GM06990 (cell line): ENCODE results near the gene ERC1.

Source experiments
- DNase-seq: peaks from one replicate; pipeline ENCODE4 v3.0.0-alpha.2; 2011; ENCODE audit not compliant: insufficient read length; ENCODE audit errors: extremely low read depth
- H3K27me3 ChIP-seq: replicated peaks from 2 replicates; pipeline ENCODE4 v1.6.0; 2011; ENCODE audit warnings: low read length; ENCODE audit not compliant: control insufficient read depth, insufficient read depth
- H3K36me3 ChIP-seq: 2 replicates; pipeline ENCODE4 v1.5.1; 2011; ENCODE audit warnings: low read length; ENCODE audit not compliant: control insufficient read depth, insufficient read depth
- H3K4me3 ChIP-seq: replicated peaks from 2 replicates; pipeline ENCODE4 v1.5.1; 2011; ENCODE audit warnings: low read depth, mild to moderate bottlenecking, control low read depth, low read length
- CTCF ChIP-seq: IDR thresholded peaks from 2 replicates; pipeline ENCODE4 v1.5.1; 2011; ENCODE audit warnings: low read length, control low read depth, mild to moderate bottlenecking, inconsistent platforms; ENCODE audit not compliant: insufficient read depth, poor library complexity, severe bottlenecking

ERC1 gene

DNA sequence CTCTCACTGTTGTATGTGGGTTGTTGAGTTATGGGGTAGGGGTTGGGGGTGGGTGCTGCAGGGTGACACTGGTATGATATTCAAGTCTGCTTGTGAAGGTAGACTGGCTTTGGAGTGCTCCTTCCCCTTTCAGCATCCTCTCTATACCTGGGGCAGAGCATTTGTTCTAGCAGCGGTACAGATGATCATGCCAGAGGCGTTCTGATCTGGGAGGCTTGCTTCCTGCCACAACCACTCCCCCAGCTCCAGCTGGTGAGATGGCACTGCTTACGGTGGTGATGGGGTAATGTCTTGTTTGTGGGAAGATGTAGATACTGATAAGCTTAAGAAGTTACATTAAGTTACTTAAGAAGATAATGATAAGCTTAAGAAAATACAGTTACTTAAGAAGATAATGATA, 131.8 kb downstream of the ERC1 start:
- Histone ChIP-seq H3K4me3 (no peak overlapping the region), H3K27me3 (no peaks in the 10 kb centered on the region), H3K36me3 (no peaks in the 10 kb centered on the region)
- TF ChIP-seq CTCF: no peak
- no peak for DNase-seq

DNA sequence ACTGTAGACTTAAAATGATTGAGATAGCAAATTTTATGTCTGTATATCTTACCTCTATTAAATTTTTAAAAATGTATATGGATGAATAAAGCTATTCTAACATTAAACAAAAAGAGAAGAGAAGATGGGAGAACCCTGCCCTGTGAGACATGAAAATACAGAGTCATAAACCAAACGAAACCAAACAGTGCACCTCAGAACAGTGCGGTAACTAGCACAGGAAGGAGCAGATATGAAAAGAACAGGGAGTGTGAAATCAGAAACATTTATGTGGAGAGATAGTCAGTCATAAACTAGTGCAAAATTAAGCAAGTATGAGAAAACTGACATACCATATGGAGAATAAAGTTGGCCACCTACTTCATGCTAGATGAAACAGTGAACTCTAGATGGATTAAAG, 135.1 kb downstream of the ERC1 start:
- no peak overlapping the region for H3K4me3 ChIP-seq

GRCh38 chr12:1127021-1127420, 136.0 kb downstream of the ERC1 start:
- Histone ChIP-seq H3K27me3 (no peaks in the 10 kb centered on the region), H3K36me3 (no peaks in the 10 kb centered on the region)

More for the DNA sequence above, 135.1 kb downstream of the ERC1 start:
- Histone ChIP-seq H3K36me3 (no peaks in the 10 kb centered on the region), H3K27me3 (no peaks in the 10 kb centered on the region)
- no peak for DNase-seq
- TF ChIP-seq CTCF: no peak

GRCh38 chr12:1130164-1130563, 139.1 kb downstream of the ERC1 start:
- Histone ChIP-seq H3K36me3 (no peaks in the 10 kb centered on the region), H3K27me3 (no peaks in the 10 kb centered on the region), H3K4me3 (no peak overlapping the region)
- TF ChIP-seq CTCF: no peak
- DNase-seq: no peak

More at GRCh38 chr12:1127021-1127420, 136.0 kb downstream of the ERC1 start:
- H3K4me3 ChIP-seq: no peak overlapping the region
- DNase-seq: no peak
- no peak for TF ChIP-seq CTCF

DNA sequence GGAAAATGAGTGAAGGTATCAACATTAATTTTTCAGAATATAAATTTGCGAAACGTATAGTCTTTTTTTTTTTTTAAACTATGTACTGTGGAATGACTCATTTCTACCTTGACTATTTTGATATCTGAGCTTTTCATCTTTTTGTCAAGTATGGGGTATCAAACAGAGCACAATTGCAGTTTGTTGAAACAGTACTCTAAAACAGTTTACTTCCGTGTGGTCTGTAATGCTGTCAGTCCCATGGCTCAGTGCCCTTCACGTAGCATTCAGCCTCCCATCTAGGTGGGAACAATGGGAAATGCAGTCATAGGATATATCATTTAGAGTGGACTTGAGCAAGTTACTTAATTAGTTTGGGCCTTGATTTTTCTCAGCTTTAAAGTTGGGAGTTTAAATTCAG, 139.5 kb downstream of the ERC1 start:
- DNase-seq: no peak
- no peak for TF ChIP-seq CTCF
- no peaks in the 10 kb centered on the region for H3K36me3 ChIP-seq
- H3K27me3 ChIP-seq: no peaks in the 10 kb centered on the region
- no peak overlapping the region for H3K4me3 ChIP-seq

DNA sequence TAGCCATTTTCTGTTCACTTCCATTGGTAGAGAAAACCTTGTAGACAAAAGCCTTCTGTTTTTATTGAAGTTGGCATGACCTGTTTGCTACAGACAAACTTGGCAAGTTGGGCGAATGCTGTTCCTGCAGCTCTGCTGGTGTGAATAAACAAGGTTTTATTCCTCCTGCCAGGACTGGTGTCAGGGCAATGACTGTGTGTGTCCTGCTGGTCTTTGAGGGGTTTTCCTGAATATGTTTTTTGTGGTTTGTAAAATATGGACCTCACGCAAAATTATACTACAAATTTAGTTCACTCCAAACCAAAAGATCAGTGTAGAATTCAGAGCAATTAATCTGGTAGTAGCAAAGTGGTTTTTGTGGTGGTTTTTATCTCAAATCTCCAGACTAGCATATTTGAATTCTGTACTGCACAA, 140.8 kb downstream of the ERC1 start:
- no peak for TF ChIP-seq CTCF
- no peaks in the 10 kb centered on the region for H3K27me3 ChIP-seq
- H3K36me3 ChIP-seq: no peaks in the 10 kb centered on the region
- DNase-seq: no peak
- no peak overlapping the region for H3K4me3 ChIP-seq
